HG03558 (cell line): ENCODE results near the gene IL6.
"Not testable (repeated sequence)": the region's sequence is repeated elsewhere in the genome, so short reads cannot be mapped to it uniquely, and the experiment has no call there.

Experiments used
- ATAC-seq: cut with Tn5 transposase; IDR thresholded peaks from one replicate; pipeline ENCODE4 v1.9.1; 2021; ENCODE audit warnings: moderate number of reproducible peaks; ENCODE audit not compliant: unreplicated experiment; ENCODE audit errors: extremely low read depth

IL6 gene

DNA sequence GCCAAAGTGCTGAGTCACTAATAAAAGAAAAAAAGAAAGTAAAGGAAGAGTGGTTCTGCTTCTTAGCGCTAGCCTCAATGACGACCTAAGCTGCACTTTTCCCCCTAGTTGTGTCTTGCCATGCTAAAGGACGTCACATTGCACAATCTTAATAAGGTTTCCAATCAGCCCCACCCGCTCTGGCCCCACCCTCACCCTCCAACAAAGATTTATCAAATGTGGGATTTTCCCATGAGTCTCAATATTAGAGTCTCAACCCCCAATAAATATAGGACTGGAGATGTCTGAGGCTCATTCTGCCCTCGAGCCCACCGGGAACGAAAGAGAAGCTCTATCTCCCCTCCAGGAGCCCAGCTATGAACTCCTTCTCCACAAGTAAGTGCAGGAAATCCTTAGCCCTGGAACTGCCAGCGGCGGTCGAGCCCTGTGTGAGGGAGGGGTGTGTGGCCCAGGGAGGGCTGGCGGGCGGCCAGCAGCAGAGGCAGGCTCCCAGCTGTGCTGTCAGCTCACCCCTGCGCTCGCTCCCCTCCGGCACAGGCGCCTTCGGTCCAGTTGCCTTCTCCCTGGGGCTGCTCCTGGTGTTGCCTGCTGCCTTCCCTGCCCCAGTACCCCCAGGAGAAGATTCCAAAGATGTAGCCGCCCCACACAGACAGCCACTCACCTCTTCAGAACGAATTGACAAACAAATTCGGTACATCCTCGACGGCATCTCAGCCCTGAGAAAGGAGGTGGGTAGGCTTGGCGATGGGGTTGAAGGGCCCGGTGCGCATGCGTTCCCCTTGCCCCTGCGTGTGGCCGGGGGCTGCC lies at the start of gene IL6:
IL6 (plus strand) TSS at position 294 of the 807 bp plus-strand sequence; CDS start at position 357, 63 bp downstream.
- no peak for ATAC-seq

GRCh38 chr7:22677263-22677662 lies 49.7 kb upstream of the IL6 start:
- not testable (repeated sequence) for ATAC-seq

GRCh38 chr7:22677680-22678079 lies 49.3 kb upstream of the IL6 start:
- no peak for ATAC-seq

DNA sequence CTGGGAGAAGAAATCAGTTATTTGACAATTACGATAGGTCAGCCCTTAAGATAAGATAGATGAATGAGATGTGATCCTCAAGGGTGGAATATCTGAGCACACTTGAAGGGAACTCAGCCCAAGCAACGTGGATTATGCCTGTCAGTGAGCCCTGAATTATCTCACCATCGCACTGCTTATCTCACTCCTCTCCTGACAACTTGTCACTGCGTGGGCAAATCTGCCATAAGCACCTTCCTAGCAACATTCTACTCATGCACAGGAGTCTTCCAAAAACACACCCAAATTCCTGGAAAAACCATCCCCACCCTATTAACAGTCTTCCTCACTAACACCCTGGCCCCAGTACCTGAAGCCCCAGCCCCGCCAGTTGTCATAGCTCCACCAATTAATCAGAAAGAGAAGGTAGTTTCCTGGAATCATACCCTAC lies 46.5 kb upstream of the IL6 start:
- no peak for ATAC-seq

GRCh38 chr7:22681312-22681711 lies 45.7 kb upstream of the IL6 start:
- no peak for ATAC-seq

DNA sequence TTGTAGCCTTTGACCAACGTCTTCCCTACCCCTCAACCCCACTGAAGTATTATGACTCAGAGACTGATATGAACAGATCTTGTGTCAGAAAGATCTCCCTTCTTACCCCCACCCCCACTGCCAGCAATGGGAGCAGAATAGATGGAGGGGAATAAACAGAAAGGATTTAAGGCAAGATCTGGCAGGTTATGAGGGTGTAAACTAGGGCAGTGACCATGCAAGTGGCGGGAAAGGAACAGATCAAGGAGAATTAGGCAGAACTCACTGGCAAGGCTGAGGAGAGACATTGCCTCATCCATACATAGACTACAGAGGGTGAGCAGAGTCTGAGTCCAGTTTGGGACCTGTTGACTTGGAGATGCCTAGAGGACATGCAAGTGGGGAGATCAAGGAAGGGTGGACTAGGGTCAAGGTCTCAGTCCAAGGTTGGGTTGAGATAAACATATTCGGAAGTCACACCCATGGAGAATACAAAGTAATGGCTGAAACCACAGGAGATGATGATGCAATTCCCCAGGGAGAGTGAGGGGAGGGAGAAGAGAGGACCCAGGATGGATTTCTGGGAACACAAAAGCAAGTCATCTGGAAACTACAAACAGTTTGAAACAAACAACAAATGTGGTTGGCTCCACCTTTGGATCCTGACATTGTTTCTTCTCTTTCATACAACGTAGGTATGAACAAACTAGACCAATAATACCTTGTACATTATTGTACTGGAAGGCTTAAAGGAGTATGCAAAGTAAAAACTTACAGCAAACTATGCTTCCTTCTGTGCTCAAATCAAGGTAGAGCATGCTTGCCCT lies 44.9 kb upstream of the IL6 start:
- ATAC-seq: no peak

DNA sequence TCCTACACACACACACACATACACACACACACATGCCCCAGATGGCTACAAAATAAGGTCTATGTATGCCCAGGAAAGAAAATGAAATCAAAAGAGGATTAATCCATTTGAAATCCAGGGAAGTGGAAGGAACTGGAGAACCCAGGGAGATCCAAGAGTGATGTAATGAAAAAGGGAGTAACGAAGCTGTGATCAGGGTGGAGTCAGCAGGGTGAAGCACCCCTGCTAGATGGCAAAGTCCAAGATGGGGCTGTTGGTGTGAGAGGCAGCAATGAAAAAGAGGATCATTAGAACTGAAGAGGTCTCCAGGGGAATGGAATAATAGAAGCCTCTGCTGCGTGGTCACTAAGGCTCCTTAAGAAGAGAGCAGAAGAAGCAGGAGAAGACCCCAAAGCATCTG lies 43.6 kb upstream of the IL6 start:
- ATAC-seq: no peak

DNA sequence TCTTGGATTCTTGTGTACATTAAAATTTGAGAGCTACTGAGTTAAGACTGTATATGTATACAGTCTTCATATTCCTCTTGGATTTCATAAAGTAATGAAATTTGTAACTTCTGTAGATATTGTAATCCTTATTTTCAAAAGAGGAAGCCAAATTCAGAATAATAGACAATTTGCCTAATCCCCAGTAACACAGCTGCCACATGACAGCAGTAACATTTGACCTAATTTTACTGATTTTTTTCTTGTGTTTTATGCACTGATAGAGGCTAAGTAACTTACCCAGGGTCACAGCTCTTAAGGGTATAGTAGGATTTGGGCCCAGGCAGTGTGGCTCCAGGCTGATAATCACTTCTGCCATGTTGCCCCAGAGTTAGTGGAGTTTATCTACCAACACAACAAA lies 40.4 kb upstream of the IL6 start:
- no peak for ATAC-seq

GRCh38 chr7:22688084-22688483 lies 38.9 kb upstream of the IL6 start:
- ATAC-seq: no peak

- not testable (repeated sequence) for ATAC-seq
Observed at GRCh38 chr7:22688934-22689333, 38.1 kb upstream of the IL6 start.

- ATAC-seq: no peak
Observed at GRCh38 chr7:22694597-22695207, 32.3 kb upstream of the IL6 start.

GRCh38 chr7:22695476-22696132 lies 31.4 kb upstream of the IL6 start:
- ATAC-seq: no peak

- ATAC-seq: no peak
Observed at GRCh38 chr7:22696541-22697228, 30.3 kb upstream of the IL6 start.

- no peak for ATAC-seq
Observed at GRCh38 chr7:22697322-22697859, 29.6 kb upstream of the IL6 start.

DNA sequence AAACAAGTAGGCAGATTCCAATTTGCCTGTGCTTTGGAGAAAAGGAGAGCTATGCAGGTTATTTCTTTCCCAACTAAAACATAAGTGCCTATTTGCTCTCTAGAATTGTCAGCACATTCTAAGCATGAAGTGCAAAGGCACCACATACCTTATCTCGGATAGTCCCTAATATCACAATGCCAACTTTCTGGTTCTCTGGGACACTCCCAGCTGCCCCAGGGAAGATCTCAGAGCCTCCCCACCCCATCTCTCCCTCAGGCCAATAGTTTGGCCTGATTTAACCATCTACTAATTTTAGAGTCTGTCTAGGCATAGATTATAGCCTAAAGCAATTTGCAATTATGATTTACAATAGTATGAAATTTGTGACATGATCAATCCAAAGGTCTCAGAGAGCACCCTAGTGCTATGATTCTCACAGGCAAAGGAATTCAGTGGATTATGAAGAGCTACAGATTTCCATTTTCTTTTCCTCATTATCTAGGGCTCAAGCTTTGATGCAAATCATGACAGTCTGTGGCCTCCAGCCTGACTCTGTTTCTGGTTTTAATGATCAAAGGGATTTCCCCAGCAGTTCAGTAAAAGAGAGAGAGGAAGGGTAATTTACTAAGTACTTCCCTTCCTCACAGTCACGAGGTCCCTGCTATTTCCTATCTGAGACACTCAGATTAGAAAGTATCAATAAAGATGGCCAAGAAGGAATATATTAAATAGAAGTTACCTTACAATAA lies 29.0 kb upstream of the IL6 start:
- peak; percentile 61 for ATAC-seq

DNA sequence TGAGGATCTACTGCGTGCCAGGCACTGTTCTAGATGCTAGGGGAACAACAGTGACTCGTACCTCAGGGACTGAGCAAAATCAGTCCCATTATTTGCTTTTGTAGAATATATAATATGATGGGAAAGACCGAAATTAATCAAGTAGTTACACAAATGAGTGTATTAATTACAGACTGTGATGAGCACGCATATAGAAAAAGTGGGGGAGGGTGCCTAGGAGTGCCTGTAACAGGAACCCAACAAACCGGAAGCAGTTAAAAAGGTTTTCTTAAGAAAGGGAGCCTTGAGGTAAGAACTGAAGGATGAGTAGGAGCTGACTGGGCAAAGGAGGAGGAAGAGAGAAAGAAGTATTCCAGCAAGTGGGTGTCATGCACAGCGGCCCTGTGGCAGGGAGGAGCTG lies 28.2 kb upstream of the IL6 start:
- no peak for ATAC-seq

DNA sequence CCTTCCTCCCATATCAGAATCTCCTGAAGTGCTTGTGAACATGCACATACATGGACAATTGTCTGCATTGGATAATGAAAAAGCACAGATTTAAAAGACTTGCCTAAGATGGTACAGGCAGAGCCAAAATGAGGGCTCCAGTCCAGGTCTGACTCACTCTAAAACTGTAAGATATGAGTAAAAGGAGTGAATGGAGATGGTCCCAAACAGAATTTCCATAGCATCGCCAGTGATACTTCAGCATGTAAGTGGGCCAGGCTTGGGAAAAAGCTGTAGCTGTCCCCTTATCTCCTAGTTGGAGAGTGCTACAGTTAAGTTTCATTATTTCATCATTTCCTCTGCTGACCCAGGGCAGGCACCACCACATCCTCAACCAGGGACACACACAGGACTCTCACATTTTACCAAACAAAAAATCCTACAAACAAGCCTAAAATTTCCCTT lies 26.4 kb upstream of the IL6 start:
- no peak for ATAC-seq

GRCh38 chr7:22702516-22702915 lies 24.5 kb upstream of the IL6 start:
- ATAC-seq: no peak
